Fibroblast of villous mesenchyme (primary cell): ENCODE results near the gene MID1. TPM values are rescaled to one million over a fixed set of nuclear protein-coding genes. Genes with fewer than 3 reads are reported as not detected.

Experiments
- DNase-seq: peaks from one replicate; pipeline ENCODE4 v3.0.0-alpha.2; 2010; ENCODE audit warnings: low read depth
- H3K4me3 ChIP-seq: 2 replicates; pipeline ENCODE4 v1.5.1; 2011; ENCODE audit warnings: low read depth, mild to moderate bottlenecking, low read length
- total RNA-seq: library from RNA; depleted of rRNA; stranded (reverse); fragments of >200 nt; gene quantifications from 2 replicates; pipeline ENCODE4 v1.2.3, GENCODE V29; 2012
- TF ChIP-seq, protein P1 (sequence below): IDR thresholded peaks from 2 replicates; pipeline ENCODE4 v1.5.1; 2012; ENCODE audit warnings: low read depth, mild to moderate bottlenecking, low read length; ENCODE audit not compliant: insufficient read depth

The MID1 gene
- total RNA-seq, 1 donor = 16.4 TPM

DNA sequence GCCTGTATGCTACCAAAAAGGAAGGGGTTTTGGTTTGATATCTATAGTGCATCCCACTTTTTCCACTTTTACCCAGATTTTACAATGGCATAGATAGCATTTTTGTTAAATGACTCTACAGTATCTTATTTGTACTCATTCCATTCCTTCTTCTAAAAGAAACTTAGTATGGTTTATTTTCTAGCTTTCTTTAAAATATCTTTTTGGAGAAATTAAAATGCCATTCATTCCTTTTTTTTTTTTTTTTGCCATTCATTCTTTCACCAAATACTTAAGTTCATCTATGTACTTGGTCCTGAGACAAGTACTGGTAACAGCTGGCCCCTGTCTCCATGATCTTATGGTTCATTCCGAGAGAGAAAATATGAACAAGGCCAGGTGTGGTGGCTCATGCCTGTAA is 49.1 kb downstream of the MID1 start:
- H3K4me3 ChIP-seq = no peak overlapping the region
- TF ChIP-seq, protein P1, sequence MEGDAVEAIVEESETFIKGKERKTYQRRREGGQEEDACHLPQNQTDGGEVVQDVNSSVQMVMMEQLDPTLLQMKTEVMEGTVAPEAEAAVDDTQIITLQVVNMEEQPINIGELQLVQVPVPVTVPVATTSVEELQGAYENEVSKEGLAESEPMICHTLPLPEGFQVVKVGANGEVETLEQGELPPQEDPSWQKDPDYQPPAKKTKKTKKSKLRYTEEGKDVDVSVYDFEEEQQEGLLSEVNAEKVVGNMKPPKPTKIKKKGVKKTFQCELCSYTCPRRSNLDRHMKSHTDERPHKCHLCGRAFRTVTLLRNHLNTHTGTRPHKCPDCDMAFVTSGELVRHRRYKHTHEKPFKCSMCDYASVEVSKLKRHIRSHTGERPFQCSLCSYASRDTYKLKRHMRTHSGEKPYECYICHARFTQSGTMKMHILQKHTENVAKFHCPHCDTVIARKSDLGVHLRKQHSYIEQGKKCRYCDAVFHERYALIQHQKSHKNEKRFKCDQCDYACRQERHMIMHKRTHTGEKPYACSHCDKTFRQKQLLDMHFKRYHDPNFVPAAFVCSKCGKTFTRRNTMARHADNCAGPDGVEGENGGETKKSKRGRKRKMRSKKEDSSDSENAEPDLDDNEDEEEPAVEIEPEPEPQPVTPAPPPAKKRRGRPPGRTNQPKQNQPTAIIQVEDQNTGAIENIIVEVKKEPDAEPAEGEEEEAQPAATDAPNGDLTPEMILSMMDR = no peak
- DNase-seq = no peak

DNA sequence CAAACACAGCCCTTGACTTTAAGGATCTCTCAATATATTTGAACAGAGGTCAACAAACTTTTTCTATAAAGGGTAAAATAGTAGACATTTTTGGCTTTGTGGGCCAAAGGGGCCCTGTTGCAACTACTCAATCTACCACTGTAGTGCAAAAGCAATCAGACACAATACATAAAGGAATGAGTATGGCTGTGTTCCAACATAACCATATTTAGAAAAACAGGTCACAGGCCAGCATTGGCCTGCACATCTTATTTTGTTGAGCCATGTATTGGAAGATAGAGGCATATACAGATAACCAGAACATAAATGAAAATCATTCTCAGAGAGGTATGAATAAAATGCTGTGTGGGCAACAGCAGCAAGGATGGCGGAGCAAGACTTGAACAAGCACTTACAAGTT is 49.8 kb downstream of the MID1 start:
- no peak for DNase-seq
- H3K4me3 ChIP-seq = no peak overlapping the region
- TF ChIP-seq, protein P1 = no peak

DNA sequence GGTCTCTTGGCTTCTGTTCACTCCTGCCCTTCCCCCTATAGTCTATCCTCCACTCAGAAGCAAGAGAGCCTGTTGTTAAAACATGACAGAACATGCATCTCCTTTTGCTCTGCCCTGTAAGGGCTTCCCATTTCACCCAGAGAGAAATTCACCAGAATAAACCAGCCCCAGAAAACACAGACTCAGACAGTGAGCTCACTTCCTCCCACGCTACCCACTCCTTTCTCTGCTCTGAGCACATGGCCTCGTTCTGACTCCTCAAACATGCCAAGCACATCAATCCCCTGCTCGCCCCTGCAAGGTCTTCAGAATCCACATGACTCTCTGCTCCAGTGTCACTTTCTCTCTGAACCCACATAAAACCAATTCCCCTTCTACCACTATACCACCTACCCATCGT is 50.4 kb downstream of the MID1 start:
- DNase-seq = no peak
- no peak overlapping the region for H3K4me3 ChIP-seq
- TF ChIP-seq, protein P1 = no peak

DNA sequence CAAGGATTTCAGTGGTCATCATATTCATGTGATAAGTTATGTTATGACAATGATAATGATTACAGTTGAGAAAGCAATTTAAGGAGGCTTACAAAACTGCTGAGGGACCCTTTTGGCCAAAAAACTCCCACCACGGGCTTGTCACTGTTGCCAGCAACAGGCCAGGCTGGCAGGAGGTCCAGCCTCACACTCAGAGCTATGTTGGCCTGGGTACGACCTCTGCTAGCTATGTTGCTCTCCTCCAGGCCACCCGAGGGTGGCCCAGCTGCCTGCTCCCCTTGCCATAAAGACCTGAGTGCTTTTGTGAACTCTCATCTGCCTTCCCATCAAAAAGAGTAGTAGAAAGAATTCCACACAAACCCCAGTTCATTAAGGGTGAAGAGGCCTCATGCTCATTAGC is 52.0 kb downstream of the MID1 start:
- no peak overlapping the region for H3K4me3 ChIP-seq
- TF ChIP-seq, protein P1 = no peak
- DNase-seq = no peak

- TF ChIP-seq, protein P1 = no peak
These were observed 53.2 kb downstream of the MID1 start for GRCh38 chrX:10567136-10567535.

DNA sequence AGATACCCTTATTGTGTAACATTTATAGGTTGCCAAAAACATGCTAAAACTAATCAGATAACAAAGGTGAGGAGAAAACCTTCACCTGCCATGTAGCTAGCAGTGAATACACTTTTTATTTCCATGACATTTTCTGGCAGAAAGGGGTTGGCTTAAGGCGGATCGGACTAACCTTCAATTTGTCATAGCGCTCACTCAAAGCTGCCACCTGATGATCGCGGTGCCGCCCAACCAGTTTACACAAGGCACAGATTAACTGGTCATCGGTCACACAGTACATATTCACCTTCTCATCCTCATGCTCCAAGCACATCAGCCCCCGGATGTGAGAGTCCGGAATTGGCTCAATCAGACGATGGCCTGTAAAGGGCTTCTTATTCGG is 53.7 kb downstream of the MID1 start:
- TF ChIP-seq, protein P1 = no peak
- DNase-seq = no peak
- no peak overlapping the region for H3K4me3 ChIP-seq

More at GRCh38 chrX:10567136-10567535, 53.2 kb downstream of the MID1 start:
- H3K4me3 ChIP-seq = no peak overlapping the region
- no peak for DNase-seq

DNA sequence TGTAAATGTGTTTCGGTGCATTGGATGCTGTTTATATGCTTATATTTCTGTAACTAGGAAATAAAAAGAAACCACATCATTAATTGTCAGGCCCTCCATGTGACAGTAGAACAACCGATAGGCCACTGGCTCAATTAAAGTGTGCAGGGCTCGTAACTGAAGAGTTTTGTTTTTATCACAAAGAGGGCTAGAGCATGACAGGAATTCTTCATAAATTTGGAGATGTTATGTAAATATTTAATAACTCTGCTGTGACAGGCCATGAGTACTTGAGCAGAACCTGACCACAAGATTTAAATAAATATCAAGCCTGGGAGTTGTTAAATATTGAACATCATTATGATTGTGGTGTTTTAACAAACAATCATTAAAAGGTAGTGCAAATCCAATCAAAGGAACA is 55.9 kb downstream of the MID1 start:
- DNase-seq = no peak
- no peak overlapping the region for H3K4me3 ChIP-seq
- TF ChIP-seq, protein P1 = no peak
